HL-60/S4 treated with retinoic acid at 250 ng/mL for 4 days and 3 days (cell line): ENCODE results near the gene REXO1.

Experiments used
- in situ Hi-C: fragments of 300-500 bp; cut with MboI; formaldehyde crosslinking; loops from 2 replicates; pipeline ENCODE4 v1.7.0; 2022; ENCODE audit warnings: low sequenced_read_pairs

The REXO1 gene

DNA sequence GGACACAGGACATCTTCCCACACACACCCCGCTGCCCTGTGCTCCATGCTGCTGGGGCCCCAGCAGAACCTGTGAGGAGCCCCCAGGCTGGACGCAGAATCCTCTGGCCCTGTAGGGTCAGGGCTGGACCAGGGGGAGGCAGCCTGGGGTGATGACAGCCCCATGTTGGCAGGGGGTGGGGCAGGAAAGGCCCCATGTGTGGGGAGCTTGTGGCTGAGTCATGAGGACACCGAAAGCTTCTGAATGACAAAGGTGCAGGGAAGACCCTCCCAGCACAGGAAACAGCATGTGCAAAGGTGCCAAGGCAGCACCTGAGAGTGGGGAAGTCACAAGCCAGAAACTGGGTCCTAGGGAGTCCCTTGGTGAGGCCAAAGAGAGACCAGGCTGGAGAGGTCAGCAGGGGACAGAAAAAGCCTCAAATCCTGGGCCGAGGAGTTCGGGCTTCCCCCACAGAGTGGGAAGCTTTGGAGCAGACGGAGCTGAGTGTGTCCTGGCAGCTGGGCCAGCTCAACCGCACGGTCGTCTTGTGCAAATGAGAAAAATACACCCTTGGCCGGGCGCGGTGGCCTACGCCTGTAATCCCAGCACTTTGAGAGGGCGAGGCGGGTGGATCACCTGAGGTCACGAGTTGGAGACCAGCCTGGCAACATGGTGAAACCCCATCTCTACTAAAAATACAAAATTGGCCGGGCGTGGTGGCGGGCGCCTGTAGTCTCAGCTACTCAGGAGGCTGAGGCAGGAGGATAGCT, 53.7 kb downstream of the REXO1 start:
- in situ Hi-C loops: no loop called here

DNA sequence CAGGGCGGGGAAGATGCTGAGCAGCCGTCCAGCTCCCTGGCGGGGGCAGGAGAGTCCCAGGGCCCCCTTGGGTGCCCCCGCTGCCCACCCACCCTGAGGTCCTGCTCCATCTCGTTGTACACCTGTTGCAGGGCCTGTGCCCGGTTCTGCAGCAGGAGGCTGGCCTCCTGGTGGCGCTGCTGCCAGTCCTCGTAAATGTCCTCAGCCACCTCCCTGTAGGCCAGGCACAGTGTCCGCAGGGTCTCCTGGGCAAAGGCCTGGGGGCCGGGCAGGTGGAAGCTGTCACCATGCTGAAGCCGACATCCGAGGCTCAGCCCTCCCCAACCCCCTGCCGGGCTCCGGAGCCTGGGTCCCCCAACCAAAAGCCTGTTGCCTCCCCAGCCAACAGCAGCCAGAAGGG, 56.4 kb downstream of the REXO1 start:
- in situ Hi-C loops: no loop called here

DNA sequence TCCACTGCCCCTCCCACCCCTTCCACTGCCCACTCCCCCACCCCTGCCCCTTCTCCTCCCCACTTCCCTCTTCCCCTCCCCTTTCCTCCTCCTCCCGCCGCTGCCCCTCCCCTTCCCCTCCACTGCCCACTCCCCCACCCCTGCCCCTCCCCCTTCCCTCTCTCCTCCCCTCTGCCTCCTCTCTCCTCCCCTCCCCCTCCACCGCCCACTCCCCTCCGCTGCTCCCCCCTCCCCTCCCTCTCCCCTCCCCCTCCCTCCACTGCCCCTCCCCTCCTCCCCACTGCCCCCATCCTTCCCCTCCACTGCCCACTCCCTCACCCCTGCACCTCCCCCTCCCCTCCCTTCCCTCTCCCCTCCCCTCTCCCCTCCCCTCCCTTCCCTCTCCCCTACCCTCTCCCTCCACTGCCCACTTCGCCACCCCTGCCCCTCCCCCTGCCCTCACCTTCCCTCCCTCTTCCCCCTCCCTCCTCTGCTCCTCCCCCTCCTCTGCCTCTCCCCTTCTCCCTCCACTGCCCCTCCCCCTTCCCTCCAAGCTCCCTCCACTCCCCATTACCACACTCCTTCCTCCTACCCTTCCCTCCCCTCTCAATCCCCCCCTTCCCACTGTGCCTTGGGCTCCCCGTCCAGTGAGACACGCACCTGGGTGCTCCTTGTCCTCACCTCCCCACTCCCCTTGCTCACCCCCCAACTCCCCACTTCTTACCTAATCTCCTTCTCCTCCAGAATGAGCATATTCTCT, 58.1 kb downstream of the REXO1 start:
- in situ Hi-C loops: no loop called here

DNA sequence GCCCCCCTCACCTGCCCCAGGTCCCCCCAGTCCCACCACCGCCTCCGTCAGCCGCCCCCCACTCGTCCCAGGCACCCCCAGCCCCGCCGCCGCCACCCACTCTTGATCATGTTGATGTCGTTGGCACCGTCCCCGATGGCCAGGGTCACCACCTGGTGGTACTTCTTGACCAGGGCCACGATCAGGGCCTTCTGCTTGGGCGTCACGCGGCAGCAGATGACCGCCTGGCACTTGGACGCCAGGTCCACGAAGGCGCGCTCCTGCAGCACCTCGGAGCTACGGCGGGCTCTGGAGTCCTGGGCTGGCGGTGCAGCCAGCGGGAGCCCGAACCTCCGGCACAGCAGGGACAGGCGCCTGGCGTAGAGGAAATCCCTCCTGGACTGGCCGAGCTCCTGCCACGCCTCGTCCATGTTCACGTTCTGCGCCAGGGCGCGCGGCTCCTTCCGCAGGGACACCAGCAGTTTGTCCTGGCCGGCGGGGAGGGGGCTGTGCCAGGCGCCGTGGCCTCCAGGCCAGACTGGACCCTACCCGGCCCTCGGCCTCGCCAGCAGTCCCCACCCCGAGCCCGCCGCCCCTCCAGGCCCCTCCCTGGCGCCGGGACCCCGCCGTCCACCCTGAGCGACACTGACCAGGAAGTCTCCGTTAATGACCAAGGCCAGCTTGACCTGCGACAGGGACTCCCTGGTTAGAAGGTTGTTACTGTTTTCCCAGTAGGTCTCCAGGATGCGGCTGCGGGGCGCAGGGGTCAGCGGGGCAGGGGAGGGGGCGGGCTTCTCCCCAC, 58.8 kb downstream of the REXO1 start:
- in situ Hi-C loops: no loop called here

DNA sequence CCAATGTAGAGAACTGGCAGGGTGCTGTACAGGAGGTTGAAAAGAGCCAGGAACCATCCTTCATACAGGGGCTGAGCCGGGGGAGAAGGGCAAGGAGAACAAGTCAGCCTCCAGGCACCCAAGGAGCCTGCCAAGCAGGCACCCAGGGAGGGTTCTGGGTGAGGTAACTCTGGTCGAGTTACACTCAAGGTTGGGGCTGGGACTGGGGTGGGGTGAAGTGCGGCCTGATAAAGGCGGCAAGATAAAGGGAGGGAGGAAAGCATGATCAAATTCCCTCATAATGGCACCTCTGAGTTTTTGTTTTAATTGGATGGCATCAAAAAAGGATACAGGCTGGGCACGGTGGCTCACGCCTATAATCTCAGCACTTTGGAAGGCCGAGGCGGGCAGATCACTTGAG, 61.2 kb downstream of the REXO1 start:
- in situ Hi-C loops: no loop called here

DNA sequence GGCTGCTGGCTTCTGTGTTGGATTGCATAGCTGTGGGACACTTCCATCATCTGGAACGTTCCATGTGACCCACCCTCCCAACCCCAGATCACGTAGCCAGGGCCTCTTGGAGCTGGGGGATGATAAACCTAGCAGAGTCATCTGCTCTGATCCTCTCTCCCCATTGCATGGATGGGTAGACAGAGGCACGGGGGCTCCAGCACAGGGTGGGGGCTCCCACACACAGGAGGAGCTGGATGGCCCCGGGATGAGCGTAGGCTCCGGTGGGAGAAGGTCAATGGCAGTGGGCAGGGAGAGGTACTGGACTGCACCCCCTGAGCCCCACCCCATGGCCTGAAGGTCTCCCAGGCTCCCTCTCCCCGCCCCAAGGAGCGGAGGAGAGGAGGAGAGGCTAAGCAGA, 61.6 kb downstream of the REXO1 start:
- in situ Hi-C loops: no loop called here

DNA sequence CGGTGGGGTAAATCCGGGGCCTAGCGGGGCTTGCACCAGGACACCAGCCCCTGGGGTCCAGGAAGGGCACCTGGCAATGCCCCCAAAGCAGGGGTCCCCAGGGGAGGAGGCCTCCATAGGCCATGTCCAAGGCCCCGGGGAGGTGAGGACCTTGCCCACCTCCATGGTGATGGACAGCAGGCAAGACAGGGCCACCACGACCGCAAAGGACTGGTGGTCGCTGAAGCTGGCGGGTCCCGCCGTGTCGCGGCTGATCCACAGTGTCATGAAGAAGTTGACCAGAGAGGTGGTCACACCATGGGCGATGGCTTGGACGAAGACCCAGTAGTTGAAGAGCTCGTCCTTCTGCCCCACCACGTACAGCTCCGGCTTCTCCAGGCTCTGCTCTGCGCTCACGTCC, 63.0 kb downstream of the REXO1 start:
- in situ Hi-C loops: no loop called here

DNA sequence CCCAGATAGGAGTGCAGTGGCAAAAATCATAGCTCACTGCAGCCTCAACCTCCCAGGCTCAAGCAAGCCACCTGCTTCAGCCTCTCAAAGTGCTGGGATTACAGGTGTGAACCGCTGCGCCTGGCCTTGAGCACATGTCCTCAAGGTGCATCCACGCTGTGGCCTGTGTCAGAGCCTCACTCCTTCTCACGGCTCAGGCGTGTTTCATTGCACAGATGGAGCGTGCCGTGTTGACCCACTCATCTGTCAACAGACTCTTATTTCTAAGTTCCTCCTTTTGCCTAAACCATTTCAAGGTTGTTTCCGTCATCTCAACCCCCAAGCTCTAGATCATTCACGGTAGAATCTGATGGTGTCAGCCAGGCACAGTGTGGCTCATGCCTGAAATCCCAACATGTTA, 64.4 kb downstream of the REXO1 start:
- in situ Hi-C loops: no loop called here

DNA sequence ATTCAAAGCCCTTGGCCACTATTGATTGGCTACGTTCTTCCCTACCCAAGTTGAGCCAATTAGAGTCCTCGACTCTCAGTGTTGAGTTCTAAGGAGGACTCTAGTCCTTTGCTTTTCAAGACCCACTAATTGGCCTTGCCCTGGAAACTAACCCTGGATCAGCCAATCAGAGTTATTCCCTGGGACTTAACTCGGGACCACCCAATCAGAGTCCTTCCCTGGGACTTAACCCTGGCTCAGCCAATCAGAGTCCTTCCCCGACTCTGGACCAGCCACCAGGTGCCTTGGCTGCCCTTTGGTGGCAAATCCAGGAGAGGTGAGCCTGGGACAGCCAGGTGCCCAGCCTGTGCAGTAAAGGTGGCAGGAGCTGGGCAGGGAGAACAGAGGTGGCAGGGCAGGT, 64.9 kb downstream of the REXO1 start:
- in situ Hi-C loops: no loop called here

DNA sequence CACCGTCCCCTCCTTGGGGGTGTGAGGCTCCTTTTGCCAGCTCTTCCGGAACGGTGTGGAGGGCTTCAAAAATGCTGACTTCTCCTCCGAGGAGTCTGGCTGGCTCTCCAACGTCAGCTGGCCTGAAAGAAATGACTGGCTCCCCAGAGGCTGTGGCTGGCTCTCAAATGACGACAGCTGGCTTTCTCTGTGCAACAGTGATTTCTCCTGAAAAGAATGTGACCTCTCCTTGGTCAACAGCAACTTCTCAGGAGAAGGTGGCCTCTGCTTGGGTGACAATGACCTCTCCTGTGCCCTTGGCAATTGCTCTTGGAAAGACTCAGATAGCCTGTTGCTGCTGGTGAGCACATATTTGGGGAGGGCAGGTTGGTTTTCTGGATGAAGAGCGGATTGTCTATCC, 65.8 kb downstream of the REXO1 start:
- in situ Hi-C loops: no loop called here

DNA sequence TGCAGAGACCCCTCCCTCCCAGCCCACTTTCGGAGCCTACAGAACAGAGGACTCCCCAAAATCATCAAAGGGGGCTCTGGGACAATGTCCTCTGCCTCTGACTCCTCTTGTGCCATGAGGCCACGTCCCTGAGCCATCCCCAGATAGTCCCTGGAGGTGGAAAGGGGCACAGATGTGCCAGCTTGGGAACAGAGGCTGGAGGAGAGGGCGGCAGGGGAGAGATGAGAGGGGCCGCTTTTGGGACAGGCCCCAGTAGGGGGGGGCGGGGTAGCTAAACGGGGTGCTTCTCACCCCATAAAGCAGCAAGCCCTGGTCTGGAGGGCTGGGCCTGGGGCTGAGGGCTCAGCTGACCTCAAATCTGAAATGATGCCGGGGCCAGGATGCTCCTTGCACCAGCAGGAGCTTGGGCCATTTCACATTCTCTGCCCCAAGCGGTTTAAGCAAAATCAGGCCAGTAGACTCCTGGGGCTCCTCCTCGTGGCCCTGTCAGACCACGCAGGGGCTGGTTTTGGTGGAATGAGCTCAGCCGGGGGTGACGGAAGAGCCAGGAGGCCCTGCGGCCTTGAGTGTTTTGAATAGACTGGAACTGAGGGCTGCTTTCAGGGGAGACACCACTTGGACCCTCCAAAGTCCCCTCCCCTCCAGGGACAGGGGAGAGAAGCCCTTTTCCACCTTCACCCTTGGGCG, 67.9 kb downstream of the REXO1 start:
- in situ Hi-C loops: no loop called here

DNA sequence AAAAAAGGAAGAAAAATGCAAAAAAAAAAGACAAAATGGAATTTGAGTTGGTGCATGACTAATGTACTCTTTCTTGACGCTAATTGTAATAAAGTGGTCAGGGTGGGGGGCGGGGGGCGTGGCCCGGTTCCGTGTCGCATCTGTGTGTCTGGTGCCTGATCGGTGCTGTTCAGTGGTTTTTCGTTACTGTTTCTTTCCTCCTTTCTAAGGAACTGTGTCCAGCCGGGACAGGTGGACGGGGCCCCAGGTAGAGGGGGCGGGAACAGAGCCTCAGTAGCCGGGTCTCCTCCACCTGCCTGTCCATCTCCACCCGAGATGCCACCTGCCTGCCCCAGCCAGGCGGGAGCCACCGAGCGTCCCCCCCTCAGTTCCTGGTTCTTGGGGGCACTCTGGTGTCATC, 68.7 kb downstream of the REXO1 start:
- in situ Hi-C loops: no loop called here

DNA sequence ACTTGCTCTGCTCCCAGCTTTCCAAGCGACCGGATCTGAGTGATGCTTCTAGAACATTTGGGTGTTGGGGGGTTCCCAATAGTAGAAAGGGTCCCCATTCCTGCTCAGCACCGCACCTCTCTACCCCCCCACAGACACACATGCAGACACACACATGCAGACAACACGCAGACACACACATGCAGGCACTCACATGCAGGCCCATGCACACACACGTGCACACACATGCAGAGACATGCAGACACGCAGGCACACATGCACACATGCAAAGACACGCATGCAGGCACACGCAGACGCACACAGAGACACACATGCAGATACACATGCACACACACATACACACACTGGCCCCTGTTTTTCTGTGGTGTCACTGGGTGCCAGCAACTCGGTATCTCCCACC, 71.1 kb downstream of the REXO1 start:
- in situ Hi-C loops: no loop called here

DNA sequence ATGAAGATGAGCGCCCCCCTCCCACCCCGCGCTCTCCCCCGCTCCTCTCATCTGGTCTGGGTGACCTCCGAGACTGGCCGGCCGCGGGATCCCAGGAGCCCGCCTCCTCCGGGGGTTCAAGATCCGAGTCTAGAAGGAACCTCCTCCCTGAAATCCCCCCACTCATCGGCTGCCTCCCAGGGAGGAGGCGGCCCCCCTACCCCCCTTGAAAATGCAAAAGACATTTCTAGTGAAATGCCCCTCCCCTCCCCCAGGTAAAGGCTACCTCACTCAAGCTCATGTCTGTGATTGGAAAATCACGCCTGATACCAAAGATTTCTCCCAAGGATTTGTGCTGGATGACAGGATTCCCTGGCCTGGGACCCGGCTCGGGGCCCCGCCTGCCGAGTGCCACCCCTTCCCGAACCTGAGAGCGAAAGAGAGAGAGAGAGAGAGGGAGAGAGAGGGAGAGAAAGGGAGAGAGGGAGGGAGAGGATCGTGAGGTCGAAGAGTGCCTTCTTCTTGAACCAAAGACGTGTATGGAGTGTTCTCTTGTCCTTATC, 71.6 kb downstream of the REXO1 start:
- in situ Hi-C loops: no loop called here

DNA sequence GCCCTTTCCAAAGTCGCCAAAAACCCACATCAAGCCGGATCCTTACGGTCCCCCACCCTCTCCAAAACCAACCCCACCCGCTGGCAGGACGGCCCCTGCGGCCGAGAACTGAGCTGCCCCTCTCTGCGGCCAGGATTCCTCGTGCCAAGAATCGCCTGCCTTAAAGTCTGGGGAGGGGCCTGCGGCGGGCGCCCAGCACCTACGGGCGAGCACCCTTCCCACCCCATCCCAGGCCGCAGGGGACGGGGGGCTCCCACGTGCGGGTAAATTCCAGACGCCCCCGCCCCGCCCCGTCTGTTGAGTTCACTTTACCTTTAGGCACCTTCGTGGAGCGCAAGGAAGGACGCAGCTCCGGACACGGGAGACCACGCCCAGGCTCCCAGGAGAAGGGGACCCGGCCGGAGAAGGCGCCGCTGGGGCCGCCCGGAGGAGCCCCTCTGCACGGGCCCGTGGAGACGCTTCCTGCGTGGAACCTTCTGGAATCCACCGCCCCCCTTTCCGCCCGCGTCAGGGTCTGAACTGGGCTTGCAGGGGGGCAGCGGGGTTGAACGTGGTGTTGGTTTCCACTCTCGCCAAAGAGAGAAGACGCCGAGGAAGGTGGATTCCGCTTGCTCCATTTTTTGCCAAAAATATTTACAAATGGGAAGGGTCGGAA, 72.2 kb downstream of the REXO1 start:
- in situ Hi-C loops: no loop called here

DNA sequence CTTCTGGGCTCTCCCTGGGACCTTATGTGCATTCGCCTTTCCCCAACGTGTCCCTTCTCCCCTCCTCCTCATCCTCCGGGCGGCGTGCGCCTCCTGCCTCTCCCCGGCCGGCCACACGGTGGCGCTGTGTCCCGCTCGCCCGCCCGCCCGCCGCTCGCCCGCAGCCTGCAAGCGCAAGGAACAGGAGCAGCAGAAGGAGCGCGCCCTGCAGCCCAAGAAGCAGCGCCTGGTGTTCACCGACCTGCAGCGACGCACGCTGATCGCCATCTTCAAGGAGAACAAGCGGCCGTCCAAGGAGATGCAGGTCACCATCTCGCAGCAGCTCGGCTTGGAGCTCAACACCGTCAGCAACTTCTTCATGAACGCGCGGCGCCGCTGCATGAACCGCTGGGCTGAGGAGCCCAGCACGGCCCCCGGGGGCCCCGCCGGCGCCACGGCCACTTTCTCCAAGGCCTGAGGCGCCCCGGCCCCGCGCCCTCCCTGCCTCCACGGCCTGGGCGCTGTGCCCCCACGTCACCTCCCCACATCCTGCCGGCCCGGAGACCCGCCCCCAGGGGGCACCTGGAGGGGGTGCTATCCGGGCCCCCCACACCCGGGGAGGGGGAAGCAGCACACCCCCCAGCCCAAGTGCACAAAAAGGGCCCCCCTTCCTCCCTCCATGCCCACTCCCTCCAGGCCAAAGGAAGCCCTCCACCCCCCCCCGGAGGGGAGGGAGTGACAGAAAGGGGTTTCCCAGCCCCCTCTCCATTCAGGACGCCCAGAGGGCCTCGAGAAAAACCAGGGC, 73.1 kb downstream of the REXO1 start:
- in situ Hi-C loops: no loop called here

DNA sequence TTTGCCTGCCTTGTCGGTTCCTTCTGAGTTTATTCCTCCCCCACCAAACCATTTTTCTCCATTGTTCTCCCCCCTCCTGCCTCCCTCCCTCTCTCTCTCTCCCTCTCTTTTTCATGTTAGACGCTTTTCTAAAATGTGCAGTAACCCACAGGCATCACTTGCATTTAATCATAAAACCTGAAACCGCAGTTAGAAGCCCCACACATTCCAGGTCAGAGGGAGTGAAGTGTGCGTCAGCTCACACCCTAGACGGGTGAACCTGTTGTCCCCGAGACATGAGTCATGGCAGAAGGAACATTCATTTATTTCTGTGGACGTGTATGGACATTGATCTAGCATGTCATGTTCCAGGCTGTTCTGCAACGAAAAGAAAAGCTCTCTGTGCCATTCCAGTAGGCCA, 75.1 kb downstream of the REXO1 start:
- in situ Hi-C loops: no loop called here

DNA sequence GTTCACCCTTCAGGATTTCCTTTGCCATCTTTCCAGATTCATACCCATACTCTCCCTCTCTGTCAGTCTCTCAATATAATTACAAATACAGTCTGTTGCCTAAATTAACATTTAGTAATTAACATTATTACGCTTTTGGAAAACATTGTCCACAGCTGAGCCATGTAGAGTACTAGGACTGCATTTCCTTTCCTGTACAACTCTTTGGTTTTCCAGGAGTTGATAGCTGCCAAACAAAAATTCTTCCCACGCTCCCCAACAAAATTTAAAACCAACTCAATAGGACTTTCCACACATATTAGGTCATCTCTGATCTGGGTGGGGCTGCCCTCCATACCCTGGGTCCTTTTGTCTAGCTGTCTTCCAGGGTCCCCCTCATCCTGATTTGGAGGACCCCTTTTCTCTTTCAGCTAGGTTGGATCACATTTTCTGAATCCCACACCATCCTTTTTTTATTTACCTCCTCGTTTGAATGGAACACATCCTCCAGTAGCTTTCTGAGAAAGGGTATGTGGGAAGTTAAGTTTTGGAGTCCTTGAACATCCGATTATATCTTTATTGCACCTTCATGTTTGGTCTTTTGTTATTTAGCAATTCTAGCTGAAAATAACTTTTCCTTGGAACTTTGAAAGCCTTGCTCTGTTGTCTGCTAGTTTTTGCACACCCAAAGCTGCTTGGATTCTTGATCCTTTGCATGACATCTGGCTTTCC, 77.3 kb downstream of the REXO1 start:
- in situ Hi-C loops: no loop called here

DNA sequence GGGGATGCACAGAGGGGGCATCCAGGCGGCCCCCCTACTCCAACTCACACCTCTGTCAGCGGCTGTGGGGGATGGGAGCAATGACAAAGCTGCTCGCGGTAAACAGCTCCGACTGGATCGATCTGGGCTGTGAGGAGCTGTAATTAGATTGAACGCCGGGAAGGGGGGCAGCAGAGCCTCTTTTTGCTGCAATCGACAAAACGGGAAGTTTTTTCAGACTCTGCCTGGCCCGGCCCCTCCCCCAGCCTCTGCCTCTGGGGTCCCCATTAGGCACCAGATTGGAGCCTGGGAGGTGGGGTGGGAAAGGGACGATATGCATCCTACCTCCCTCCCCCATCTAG, 78.7 kb downstream of the REXO1 start:
- in situ Hi-C loops: no loop called here
